AG09319 (cell line): ENCODE data around the gene DDX49.

Experiments used
- DNase-seq: peaks from one replicate; pipeline ENCODE4 v3.0.0-alpha.2; 2010; ENCODE audit warnings: low read depth; ENCODE audit errors: extremely low read depth
- TF ChIP-seq, protein P1 (sequence below): IDR thresholded peaks from 2 replicates; pipeline ENCODE4 v1.5.1; 2011; ENCODE audit warnings: low read depth, mild to moderate bottlenecking, inconsistent platforms, low read length, moderate library complexity

Gene DDX49

DNA sequence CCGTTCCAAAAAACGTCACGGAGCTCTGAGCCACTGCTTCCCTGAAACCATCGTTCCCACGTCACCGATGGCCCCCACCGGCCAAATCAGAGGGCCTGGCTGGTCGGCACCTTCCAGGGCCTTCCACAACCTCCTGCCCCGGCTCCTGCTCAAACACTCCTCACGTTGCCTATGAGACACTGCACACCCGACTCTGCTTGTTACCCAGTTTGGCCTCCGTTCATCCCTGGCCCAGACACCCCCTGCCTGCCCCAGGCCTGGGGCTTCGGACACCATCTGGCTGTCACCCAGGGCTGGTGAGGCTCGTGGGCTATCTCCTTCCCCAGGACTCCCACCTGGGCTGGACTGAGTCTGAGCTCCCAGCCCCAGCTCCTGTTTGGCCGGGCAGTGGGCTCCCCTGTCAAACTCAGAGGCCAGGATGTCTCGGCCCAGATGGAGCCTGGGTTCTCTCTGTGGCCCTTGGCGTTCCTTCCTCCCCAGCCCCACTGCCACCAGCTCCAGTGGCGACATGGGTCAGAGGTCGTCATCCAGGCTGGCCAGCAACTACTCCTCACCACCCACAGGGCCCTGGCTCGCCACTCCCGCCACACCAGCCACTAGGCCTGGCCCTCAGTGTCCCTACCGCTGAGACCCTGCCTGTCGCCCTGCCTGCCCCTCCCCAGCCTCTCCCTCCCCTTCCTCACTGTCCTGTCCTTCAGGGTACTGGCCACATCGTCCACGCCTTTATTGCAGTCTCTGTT is 41.3 kb upstream of the DDX49 start:
- no peak for DNase-seq
- TF ChIP-seq, protein P1, sequence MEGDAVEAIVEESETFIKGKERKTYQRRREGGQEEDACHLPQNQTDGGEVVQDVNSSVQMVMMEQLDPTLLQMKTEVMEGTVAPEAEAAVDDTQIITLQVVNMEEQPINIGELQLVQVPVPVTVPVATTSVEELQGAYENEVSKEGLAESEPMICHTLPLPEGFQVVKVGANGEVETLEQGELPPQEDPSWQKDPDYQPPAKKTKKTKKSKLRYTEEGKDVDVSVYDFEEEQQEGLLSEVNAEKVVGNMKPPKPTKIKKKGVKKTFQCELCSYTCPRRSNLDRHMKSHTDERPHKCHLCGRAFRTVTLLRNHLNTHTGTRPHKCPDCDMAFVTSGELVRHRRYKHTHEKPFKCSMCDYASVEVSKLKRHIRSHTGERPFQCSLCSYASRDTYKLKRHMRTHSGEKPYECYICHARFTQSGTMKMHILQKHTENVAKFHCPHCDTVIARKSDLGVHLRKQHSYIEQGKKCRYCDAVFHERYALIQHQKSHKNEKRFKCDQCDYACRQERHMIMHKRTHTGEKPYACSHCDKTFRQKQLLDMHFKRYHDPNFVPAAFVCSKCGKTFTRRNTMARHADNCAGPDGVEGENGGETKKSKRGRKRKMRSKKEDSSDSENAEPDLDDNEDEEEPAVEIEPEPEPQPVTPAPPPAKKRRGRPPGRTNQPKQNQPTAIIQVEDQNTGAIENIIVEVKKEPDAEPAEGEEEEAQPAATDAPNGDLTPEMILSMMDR, result no peak

DNA sequence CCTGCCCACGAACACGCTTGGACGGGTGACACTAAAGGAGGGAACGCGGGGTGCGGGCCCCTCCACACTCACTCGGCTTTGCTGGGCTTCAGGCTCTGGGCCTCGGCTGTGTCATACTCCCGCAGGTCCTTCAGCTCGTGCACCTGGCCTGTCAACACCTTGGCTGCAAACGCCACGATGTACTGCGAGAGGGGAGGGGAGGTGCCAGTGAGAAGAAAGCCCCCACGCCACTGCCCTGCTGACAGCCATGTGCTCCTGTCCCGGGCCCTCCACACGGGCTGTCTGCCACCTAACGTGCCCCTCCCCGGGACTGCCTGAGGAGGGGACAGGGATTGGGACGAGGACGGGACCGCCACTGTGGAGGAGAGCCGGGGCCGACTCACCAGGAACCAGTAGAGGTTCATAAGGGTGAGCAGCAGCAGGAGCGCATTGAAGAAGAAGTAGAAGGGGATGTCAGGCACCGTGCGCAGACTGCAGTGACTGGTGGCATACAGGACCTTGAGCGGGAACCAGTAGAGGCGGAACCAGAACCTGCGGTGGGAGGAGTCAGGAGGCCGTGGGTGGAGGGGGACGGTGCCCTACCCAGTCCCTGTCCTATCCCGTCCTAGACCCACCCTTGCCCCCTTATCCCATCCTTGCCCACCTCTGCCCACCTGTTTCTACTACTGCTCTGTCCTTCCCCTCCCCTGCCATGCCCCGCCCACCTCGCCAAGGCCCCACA is 40.5 kb upstream of the DDX49 start:
- TF ChIP-seq, protein P1, result no peak
- DNase-seq, result no peak

DNA sequence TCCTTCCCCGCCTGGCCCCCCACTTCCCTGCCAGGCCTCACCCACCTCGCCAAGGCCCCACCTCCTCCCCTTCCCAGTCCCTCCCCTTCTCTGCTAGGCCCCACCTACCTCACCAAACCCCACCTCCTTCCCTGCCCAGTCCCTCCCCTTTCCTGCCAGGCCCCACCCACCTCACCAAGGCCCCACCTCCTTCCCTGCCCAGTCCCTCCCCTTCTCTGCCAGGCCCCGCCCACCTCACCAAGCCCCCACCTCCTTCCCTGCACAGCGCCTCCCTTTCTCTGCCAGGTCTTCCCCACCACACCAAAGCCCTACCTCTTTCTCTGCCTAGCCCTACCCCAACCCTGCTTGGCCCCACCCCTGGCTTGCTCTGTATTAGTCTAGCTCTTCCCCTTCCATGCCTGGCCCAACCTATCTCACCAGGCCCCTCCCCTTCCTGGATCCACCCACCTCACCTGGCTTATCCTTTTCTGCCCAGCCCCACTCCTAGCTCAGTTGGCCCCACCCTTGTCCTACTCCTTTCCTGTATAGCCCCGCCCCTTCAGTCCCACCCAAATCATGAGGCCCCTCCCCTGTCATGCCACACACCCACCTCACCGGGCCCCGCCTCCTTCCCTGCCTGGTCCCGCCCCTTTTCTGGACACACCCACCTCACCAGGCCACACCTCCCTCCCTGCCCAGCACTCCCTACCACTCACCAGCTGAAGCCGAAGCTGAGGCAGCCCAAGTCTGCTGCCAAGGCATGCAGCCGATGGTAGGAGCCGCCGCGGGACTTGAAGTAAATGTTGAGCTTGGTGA is 39.7 kb upstream of the DDX49 start:
- TF ChIP-seq, protein P1, result no peak
- DNase-seq, result no peak

DNA sequence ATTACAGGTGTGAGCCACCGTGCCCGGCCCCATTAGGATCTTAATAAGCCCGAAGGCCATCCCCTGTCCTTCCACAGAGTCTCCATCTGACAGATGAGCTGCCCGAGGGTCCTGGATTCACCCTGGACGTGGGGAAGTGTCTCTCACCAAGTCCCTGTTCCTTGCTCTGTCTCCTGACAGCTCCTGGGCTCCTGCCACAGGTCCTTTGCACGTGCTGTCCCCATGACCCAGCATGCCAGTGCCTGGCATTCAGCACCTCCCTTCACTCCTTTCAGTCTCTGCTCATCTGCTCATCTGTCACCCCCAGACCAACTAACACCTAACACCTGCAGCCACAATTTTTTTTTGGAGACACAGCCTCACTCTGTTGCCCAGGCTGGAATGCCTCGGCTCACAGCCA is 38.0 kb upstream of the DDX49 start:
- TF ChIP-seq, protein P1, result no peak
- no peak for DNase-seq

GRCh38 chr19:18883526-18884304 is 35.8 kb upstream of the DDX49 start:
- TF ChIP-seq, protein P1, result no peak
- no peak for DNase-seq

DNA sequence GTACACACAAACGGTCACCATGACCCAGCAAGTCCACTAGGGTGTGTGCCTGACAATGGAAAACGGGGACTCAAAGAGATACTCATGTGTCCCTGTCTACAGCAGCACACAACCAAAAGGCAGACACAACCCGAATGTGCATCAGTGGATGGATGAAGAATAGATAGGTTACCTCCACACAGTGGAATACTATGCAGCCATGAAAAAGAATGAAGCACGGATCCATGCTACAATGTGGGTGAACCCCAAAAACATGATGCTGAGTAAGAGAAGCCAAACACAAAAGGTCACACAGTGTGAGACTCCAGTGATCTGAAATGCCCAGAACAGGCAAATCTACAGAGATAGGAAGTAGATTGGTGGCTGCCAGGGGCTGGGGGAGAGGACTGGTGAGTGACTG is 32.5 kb upstream of the DDX49 start:
- DNase-seq, result no peak

More for the DNA sequence above, 32.5 kb upstream of the DDX49 start:
- TF ChIP-seq, protein P1, result no peak
